Muscle layer of colon (tissue), 2 donors: ENCODE results near the gene GGT7.

Experiments used
- H3K27ac ChIP-seq: one replicate; pipeline ENCODE4 v1.7.0; 2013; ENCODE audit warnings: low read depth, mild to moderate bottlenecking, low read length, moderate library complexity
- H3K27me3 ChIP-seq, 2 donors: one replicate each; pipeline ENCODE4 v1.7.0; 2013; ENCODE audit warnings: low read length in 2 of 2, mild to moderate bottlenecking in 2 of 2; ENCODE audit not compliant: insufficient read depth in 2 of 2, control insufficient read depth in 1 of 2
- H3K36me3 ChIP-seq: one replicate; pipeline ENCODE4 v1.7.0; 2013; ENCODE audit warnings: mild to moderate bottlenecking, low read length; ENCODE audit not compliant: insufficient read depth
- H3K4me1 ChIP-seq: one replicate; pipeline ENCODE4 v1.7.0; 2013; ENCODE audit warnings: mild to moderate bottlenecking, low read length; ENCODE audit not compliant: insufficient read depth
- H3K4me3 ChIP-seq, 2 donors: one replicate each; pipeline ENCODE4 v1.7.0; 2013; ENCODE audit warnings: low read length in 2 of 2, low read depth in 1 of 2, mild to moderate bottlenecking in 1 of 2, moderate library complexity in 1 of 2
- H3K9ac ChIP-seq: one replicate; pipeline ENCODE4 v1.7.0; 2013; ENCODE audit warnings: low read length
- H3K9me3 ChIP-seq: one replicate; pipeline ENCODE4 v1.7.0; 2013; ENCODE audit warnings: mild to moderate bottlenecking, low read length
- donor health status: abdominal sarcoma.
- donor health status: Adenocarcinoma of cecum.

The GGT7 gene

DNA sequence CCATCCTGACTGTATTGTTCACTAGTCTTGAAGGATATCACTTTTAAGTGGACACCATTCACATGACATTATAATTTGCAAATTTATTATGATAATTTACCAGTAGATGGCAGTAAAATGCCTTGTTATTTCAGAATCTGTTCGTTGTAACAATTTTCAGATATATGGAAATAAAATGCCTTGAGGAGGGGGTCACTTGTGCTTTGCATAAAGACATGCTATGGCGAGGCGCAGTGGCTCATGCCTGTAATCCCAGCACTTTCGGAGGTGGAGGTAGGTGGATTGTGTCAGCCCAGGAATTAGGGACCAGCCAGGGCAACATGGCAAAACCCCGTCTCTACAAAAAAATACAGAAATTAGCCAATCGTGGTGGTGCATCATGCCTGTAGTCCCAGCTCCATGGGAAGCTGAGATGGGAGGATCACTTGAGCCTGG lies 38.2 kb downstream of the GGT7 start:
- Histone ChIP-seq H3K9ac (no peak overlapping the region), H3K4me1 (no peaks in the 10 kb centered on the region), H3K27me3 (no peaks in the 10 kb centered on the region), H3K4me3 (no peak overlapping the region), H3K27ac (no peak overlapping the region), H3K9me3 (no peaks in the 10 kb centered on the region), H3K36me3 (no peaks in the 10 kb centered on the region)

GRCh38 chr20:34831936-34832335 lies 40.7 kb downstream of the GGT7 start:
- H3K4me1 ChIP-seq, result no peaks in the 10 kb centered on the region
- H3K9ac ChIP-seq, result no peak overlapping the region
- H3K9me3 ChIP-seq, result no peaks in the 10 kb centered on the region
- no peaks in the 10 kb centered on the region for H3K27me3 ChIP-seq
- no peaks in the 10 kb centered on the region for H3K36me3 ChIP-seq
- H3K27ac ChIP-seq, result no peak overlapping the region
- H3K4me3 ChIP-seq, result no peak overlapping the region

DNA sequence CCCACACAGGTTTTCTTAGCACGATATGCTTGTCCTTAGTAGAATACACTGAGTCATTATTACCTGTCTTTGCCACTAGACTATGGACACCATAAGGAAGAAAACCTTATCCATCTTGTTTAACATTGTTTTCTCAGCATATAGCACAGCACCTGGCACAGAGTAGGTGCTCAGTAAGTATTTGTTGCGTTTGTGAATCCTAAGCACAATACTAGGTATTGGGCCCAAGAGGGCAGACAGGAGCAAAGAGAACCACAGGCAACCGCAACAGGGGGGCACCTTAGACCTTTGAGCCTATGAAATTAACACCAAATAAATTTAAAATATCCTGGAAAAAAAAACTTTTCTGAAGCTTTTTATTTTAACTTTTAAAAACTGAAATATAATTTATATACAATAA lies 43.5 kb downstream of the GGT7 start:
- H3K4me1 ChIP-seq, result peaks cover 5% of the 10 kb centered on the region
- no peak overlapping the region for H3K4me3 ChIP-seq
- no peaks in the 10 kb centered on the region for H3K36me3 ChIP-seq
- H3K9me3 ChIP-seq, result no peaks in the 10 kb centered on the region
- H3K9ac ChIP-seq, result no peak overlapping the region
- H3K27ac ChIP-seq, result no peak overlapping the region
- no peaks in the 10 kb centered on the region for H3K27me3 ChIP-seq

GRCh38 chr20:34825530-34826362 lies 46.9 kb downstream of the GGT7 start, which contains the start of gene NCOA6:
NCOA6 (minus strand) TSS chr20:34825651; CDS start chr20:34782355, 43,296 bp downstream.
- Histone ChIP-seq H3K4me1 (peaks cover 25% of the 10 kb centered on the region), H3K4me3 (peak within 1 kb of the TSS; percentile 94 to 96), H3K27me3 (no peaks in the 10 kb centered on the region)

GRCh38 chr20:34824806-34825529 lies 47.7 kb downstream of the GGT7 start:
- H3K27ac ChIP-seq, result peak overlapping the region; percentile 88
- H3K9me3 ChIP-seq, result no peaks in the 10 kb centered on the region
- peak overlapping the region; percentile 94 to 96 for H3K4me3 ChIP-seq
- H3K4me1 ChIP-seq, result peaks cover 26% of the 10 kb centered on the region
- H3K9ac ChIP-seq, result peak overlapping the region; percentile 84
- peaks cover 4% of the 10 kb centered on the region for H3K36me3 ChIP-seq
- no peaks in the 10 kb centered on the region for H3K27me3 ChIP-seq

More at GRCh38 chr20:34825530-34826362, 46.9 kb downstream of the GGT7 start, which contains the start of gene NCOA6:
- H3K36me3 ChIP-seq, result peaks cover 4% of the 10 kb centered on the region
- H3K9ac ChIP-seq, result peak within 1 kb of the TSS; percentile 84
- no peaks in the 10 kb centered on the region for H3K9me3 ChIP-seq
- peak within 1 kb of the TSS; percentile 88 for H3K27ac ChIP-seq

GRCh38 chr20:34824452-34824805 lies 48.2 kb downstream of the GGT7 start:
- Histone ChIP-seq H3K4me1 (peaks cover 26% of the 10 kb centered on the region), H3K9ac (peak overlapping the region; percentile 84), H3K27me3 (no peaks in the 10 kb centered on the region)

GRCh38 chr20:34824026-34824425 lies 48.6 kb downstream of the GGT7 start:
- Histone ChIP-seq H3K27ac (peak overlapping the region; percentile 88), H3K27me3 (no peaks in the 10 kb centered on the region), H3K4me3 (peak overlapping the region; percentile 94 to 96), H3K4me1 (peaks cover 26% of the 10 kb centered on the region), H3K9me3 (no peaks in the 10 kb centered on the region), H3K36me3 (peaks cover 4% of the 10 kb centered on the region), H3K9ac (peak overlapping the region; percentile 84)

More at GRCh38 chr20:34824452-34824805, 48.2 kb downstream of the GGT7 start:
- peak overlapping the region; percentile 94 to 96 for H3K4me3 ChIP-seq
- peaks cover 4% of the 10 kb centered on the region for H3K36me3 ChIP-seq
- peak overlapping the region; percentile 88 for H3K27ac ChIP-seq
- H3K9me3 ChIP-seq, result no peaks in the 10 kb centered on the region

DNA sequence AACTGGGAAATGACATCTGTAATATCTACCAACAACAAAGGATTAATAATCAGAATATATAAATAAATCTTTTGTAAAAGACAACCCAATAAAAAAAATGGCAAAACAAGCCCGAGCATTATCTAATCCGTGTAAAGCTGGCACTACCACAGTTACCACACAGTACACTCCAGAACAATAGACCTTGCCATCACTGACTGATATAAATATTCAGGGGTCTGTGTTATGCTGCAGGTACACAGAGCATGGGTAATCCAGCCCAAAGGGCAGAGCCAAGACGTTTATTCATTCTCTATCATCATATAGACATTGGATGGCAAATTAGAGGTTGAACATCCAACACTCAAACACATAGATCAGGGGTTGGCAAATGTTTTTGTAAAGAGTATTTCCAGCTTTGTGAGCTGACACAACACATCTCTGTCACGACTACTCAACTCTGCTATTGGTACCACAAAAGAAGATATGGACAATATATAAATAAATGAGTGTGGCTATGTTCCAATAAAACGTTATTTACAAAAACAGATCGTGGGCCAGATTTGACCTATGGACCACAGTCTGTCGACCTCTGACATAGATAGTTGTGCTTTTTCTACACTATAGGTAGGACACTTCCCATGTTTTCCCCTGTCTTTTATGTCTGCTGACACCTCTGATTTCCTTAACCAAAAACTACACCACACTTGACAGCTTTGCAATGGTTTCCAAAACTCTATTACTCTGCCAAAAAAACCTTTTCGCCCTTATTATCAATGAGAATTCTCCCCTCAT lies 51.7 kb downstream of the GGT7 start:
- no peak overlapping the region for H3K4me3 ChIP-seq
- no peak overlapping the region for H3K9ac ChIP-seq
- H3K4me1 ChIP-seq, result peaks cover 35% of the 10 kb centered on the region
- H3K27ac ChIP-seq, result no peak overlapping the region
- H3K9me3 ChIP-seq, result no peaks in the 10 kb centered on the region
- no peaks in the 10 kb centered on the region for H3K27me3 ChIP-seq
- peaks cover 4% of the 10 kb centered on the region for H3K36me3 ChIP-seq

DNA sequence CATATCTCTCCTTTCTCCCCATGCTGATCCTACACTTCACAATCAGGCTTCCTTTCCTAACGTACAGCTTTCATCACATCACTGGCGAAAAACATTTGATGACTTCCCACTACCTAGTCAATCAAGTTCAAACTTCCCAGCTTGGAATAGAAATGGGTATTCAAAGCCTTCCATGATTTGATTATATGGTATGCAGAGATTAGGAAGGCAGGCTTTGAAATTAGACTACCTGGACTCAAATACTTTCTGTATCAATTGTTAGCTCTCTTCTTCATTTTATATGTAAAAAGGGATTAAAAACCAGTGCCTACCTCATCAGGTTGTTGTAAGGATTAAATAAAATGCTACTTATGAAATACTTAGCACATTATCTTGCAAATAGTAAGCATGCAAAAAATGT lies 54.9 kb downstream of the GGT7 start:
- no peak overlapping the region for H3K27ac ChIP-seq
- no peaks in the 10 kb centered on the region for H3K27me3 ChIP-seq
- H3K36me3 ChIP-seq, result peaks cover 4% of the 10 kb centered on the region
- H3K4me1 ChIP-seq, result peaks cover 22% of the 10 kb centered on the region
- no peak overlapping the region for H3K9ac ChIP-seq
- H3K9me3 ChIP-seq, result no peaks in the 10 kb centered on the region
- no peak overlapping the region for H3K4me3 ChIP-seq

DNA sequence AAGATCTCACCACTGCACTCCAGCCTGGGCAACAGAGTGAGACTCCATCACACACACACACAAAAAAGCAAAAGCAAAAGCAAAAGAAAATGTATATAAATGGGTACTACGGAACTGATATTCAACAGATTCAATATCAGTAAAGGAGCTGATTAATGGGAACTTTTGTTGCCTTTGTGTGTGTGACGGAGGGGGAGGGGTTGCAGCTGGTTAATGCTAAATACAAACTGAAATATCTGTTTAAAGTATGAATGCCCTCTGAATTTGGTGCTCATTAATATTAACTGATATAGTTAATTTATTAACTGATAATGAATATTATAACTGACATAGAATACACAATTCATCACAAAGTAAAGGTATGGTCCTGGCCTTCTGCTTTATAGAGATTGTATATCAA lies 55.6 kb downstream of the GGT7 start:
- peaks cover 16% of the 10 kb centered on the region for H3K4me1 ChIP-seq
- H3K4me3 ChIP-seq, result no peak overlapping the region
- no peaks in the 10 kb centered on the region for H3K9me3 ChIP-seq
- H3K27ac ChIP-seq, result no peak overlapping the region
- no peaks in the 10 kb centered on the region for H3K36me3 ChIP-seq
- H3K9ac ChIP-seq, result no peak overlapping the region
- no peaks in the 10 kb centered on the region for H3K27me3 ChIP-seq

GRCh38 chr20:34815636-34816035 lies 57.0 kb downstream of the GGT7 start:
- Histone ChIP-seq H3K27ac (no peak overlapping the region), H3K4me3 (no peak overlapping the region), H3K9me3 (no peaks in the 10 kb centered on the region), H3K27me3 (no peaks in the 10 kb centered on the region), H3K4me1 (peaks cover 19% of the 10 kb centered on the region), H3K36me3 (no peaks in the 10 kb centered on the region), H3K9ac (no peak overlapping the region)
